B cell (primary cell): Measurements from ENCODE around the gene CHN1. TPM values are rescaled to one million over a fixed set of nuclear protein-coding genes. Genes with fewer than 3 reads are reported as not detected.

ENCODE experiments used
- ATAC-seq: fragments of 200-7000 bp; cut with Tn5 transposase; one replicate; pipeline ENCODE4 v1.10.0; 2021; ENCODE audit warnings: low read depth, mild to moderate bottlenecking, moderate number of reproducible peaks, moderate library complexity
- CTCF ChIA-PET: fragments of 350-600 bp; sonication (Branson Sonifier 250); formaldehyde crosslinking; loops from one replicate; lab custom pipeline; 2021; ENCODE audit warnings: antibody characterized with exemption, inconsistent platforms; lab: Charles Lee
- POLR2A ChIA-PET: fragments of 350-600 bp; sonication (Branson Sonifier 250); formaldehyde crosslinking; loops from one replicate; lab custom pipeline; 2021; ENCODE audit warnings: antibody characterized with exemption; lab: Charles Lee
- DNase-seq: peaks from one replicate; pipeline ENCODE4 v3.0.0; 2013
- H2AFZ ChIP-seq: 2 replicates; pipeline ENCODE4 v1.6.1; 2012; ENCODE audit warnings: mild to moderate bottlenecking, low read depth, low read length; ENCODE audit not compliant: insufficient read depth, poor library complexity, severe bottlenecking
- H3K27ac ChIP-seq, 2 donors: 1 replicate in 1 of 2; 2 replicates in 1 of 2; pipeline ENCODE4 v1.5.1; 2012 to 2013; ENCODE audit warnings: low read length in 2 of 2, mild to moderate bottlenecking in 2 of 2, moderate library complexity in 1 of 2
- H3K27me3 ChIP-seq, 4 experiments: fragments of 200-600 bp in 1 of 4; sonication (generic) in 1 of 4; replicated peaks in 1 of 4; 1 replicate in 2 of 4; 2 replicates in 2 of 4; pipeline versions ENCODE4 v1.6.1 to v1.7.0; 2013 to 2016; ENCODE audit warnings: low read length in 3 of 4, mild to moderate bottlenecking in 2 of 4, mixed read lengths in 1 of 4, moderate library complexity in 1 of 4; ENCODE audit not compliant: insufficient read depth in 4 of 4, control insufficient read depth in 3 of 4; ENCODE audit errors: control extremely low read depth in 1 of 4
- H3K36me3 ChIP-seq, 2 experiments: replicated peaks in 1 of 2; 1 replicate in 1 of 2; 2 replicates in 1 of 2; pipeline versions ENCODE4 v1.6.1 to v1.7.1; 2013; ENCODE audit warnings: low read length in 1 of 2; ENCODE audit not compliant: insufficient read depth in 2 of 2, control insufficient read depth in 1 of 2; ENCODE audit errors: control extremely low read depth in 1 of 2, extremely low read depth in 1 of 2
- H3K4me1 ChIP-seq, 2 donors: fragments of 200-600 bp in 1 of 2; sonication (generic) in 1 of 2; 1 replicate in 1 of 2; 2 replicates in 1 of 2; pipeline versions ENCODE4 v1.5.1 to v1.6.1; 2013 to 2017; ENCODE audit warnings: low read length in 2 of 2; ENCODE audit not compliant: control insufficient read depth in 2 of 2, insufficient read depth in 2 of 2
- H3K4me2 ChIP-seq: replicated peaks from 2 replicates; pipeline ENCODE3; 2012; ENCODE audit warnings: mild to moderate bottlenecking, low read depth, low read length; ENCODE audit not compliant: poor library complexity, severe bottlenecking
- H3K4me3 ChIP-seq, 5 experiments: fragments of 200-600 bp in 1 of 5; sonication (generic) in 1 of 5; 1 replicate in 3 of 5; 2 replicates in 2 of 5; pipeline versions ENCODE4 v1.5.1 to v1.7.0; 2011 to 2016; ENCODE audit warnings: low read length in 4 of 5, mild to moderate bottlenecking in 4 of 5, low read depth in 2 of 5, control low read depth in 1 of 5, moderate library complexity in 1 of 5; ENCODE audit not compliant: insufficient read depth in 1 of 5; ENCODE audit errors: control extremely low read depth in 1 of 5, extremely low read depth in 1 of 5
- H3K79me2 ChIP-seq: fragments of 200-600 bp; sonication (generic); one replicate; pipeline ENCODE4 v1.6.0; 2016; ENCODE audit warnings: low read length; ENCODE audit not compliant: control insufficient read depth, insufficient read depth
- H3K9ac ChIP-seq: fragments of 200-600 bp; sonication (generic); 2 replicates; pipeline ENCODE4 v1.6.1; 2017; ENCODE audit warnings: mild to moderate bottlenecking, low read length, moderate library complexity
- H3K9me3 ChIP-seq, 3 donors: one replicate each; pipeline versions ENCODE4 v1.6.1 to v1.7.1; 2013; ENCODE audit warnings: low read length in 2 of 3; ENCODE audit not compliant: control insufficient read depth in 2 of 3, insufficient read depth in 1 of 3; ENCODE audit errors: control extremely low read depth in 1 of 3
- H4K20me1 ChIP-seq: 2 replicates; pipeline ENCODE4 v1.6.0; 2012; ENCODE audit warnings: mild to moderate bottlenecking, low read length; ENCODE audit not compliant: insufficient read depth, control insufficient read depth, poor library complexity, severe bottlenecking
- H3K27ac Mint-ChIP-seq: one replicate; pipeline ENCODE4 v1.8.0; 2021; ENCODE audit warnings: mixed read lengths
- H3K27me3 Mint-ChIP-seq: one replicate; pipeline ENCODE4 v1.8.0; 2021; ENCODE audit warnings: mixed read lengths
- H3K4me1 Mint-ChIP-seq: one replicate; pipeline ENCODE4 v1.8.0; 2021; ENCODE audit warnings: mixed read lengths
- H3K4me3 Mint-ChIP-seq: one replicate; pipeline ENCODE4 v1.8.0; 2021; ENCODE audit warnings: mixed read lengths
- H3K9me3 Mint-ChIP-seq: one replicate; pipeline ENCODE4 v1.8.0; 2022; ENCODE audit warnings: mixed read lengths; ENCODE audit not compliant: insufficient read depth
- EZH2 ChIP-seq: IDR thresholded peaks from 2 replicates; pipeline ENCODE4 v1.6.1; 2012; ENCODE audit warnings: borderline replicate concordance, low read depth, mild to moderate bottlenecking, moderate library complexity, low read length; ENCODE audit not compliant: insufficient read depth, poor library complexity, severe bottlenecking
- WGBS: methylation state at CpG from one replicate; pipeline ENCODE4 v1.1.5; 2013; ENCODE audit warnings: missing lambda C conversion rate; ENCODE audit not compliant: insufficient coverage; 5-methylcytosine and 5-hydroxymethylcytosine counted together
- intact Hi-C: fragments of 100-400 bp; cut with micrococcal nuclease; formaldehyde crosslinking; loops from one replicate; pipeline ENCODE4 v1.10.0; 2022
- polyA plus RNA-seq: library from polyadenylated mRNA; depleted of rRNA; stranded (reverse); fragments of >200 nt; gene quantifications from 2 replicates; pipeline ENCODE4 v1.2.3, GENCODE V29; 2012
- total RNA-seq, 2 donors: library from RNA; stranded (reverse); fragments of 120-200 nt in 1 of 2; gene quantifications; 1 replicate in 1 of 2; 2 replicates in 1 of 2; pipeline versions ENCODE4 v1.2.3 to v1.2.4, GENCODE V29; 2013 to 2022
- TF ChIP-seq, protein P1 (sequence below): fragments of 200-600 bp; IDR thresholded peaks from one replicate; pipeline ENCODE4 v1.8.0; 2022; ENCODE audit warnings: antibody characterized with exemption, mild to moderate bottlenecking

CHN1 gene
- total and polyA plus RNA-seq, 2 donors (not counting 1 experiment from before 2014, with no cell fraction given), result 0.79 to 1.4 TPM

DNA sequence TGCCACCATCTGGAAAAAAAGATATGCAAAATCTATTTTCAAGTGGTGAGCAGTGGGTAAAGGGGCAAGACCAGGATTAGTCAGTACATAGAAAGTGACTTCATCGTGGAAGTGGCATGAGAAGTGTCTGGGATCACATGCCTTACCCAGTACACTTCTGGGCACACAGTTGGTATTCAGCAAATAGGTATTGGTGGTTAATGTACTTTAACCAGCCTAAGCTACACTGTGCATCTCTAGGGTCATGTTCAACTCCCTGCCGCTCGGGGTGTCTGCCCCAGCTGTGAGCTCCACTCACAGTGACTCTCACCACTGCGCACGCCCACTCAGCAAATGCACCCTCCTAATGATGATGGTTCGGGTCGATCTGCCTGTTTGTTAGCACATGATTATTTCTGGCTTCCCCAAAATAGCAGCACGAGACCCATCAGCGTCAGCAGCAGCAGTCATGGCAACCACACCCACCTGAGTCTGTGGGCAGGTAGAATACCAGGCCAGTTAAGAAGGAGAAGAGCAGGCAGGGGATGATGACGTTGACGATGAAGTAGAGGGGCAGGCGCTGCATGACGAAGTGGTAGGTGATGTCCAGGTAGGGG lies 252.0 kb downstream of the CHN1 start:
- TF ChIP-seq, protein P1, sequence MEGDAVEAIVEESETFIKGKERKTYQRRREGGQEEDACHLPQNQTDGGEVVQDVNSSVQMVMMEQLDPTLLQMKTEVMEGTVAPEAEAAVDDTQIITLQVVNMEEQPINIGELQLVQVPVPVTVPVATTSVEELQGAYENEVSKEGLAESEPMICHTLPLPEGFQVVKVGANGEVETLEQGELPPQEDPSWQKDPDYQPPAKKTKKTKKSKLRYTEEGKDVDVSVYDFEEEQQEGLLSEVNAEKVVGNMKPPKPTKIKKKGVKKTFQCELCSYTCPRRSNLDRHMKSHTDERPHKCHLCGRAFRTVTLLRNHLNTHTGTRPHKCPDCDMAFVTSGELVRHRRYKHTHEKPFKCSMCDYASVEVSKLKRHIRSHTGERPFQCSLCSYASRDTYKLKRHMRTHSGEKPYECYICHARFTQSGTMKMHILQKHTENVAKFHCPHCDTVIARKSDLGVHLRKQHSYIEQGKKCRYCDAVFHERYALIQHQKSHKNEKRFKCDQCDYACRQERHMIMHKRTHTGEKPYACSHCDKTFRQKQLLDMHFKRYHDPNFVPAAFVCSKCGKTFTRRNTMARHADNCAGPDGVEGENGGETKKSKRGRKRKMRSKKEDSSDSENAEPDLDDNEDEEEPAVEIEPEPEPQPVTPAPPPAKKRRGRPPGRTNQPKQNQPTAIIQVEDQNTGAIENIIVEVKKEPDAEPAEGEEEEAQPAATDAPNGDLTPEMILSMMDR, result no peak
- TF ChIP-seq EZH2, result no peak
- intact Hi-C loops, result loop anchor here (5.0 kb wide), 2 partner anchors 414 to 429 kb away; partner anchors contain the start of genes ATF2 and ATP5MC3
- peaks cover 44 to 49% of the 10 kb centered on the region in 2 donors for H3K4me1 ChIP-seq
- H3K36me3 ChIP-seq, result no peaks in the 10 kb centered on the region
- Mint-ChIP-seq H3K4me1 (peaks cover 47% of the 10 kb centered on the region), H3K4me3 (peak overlapping the region; percentile 73), H3K9me3 (no peaks in the 10 kb centered on the region), H3K27me3 (peaks cover 3% of the 10 kb centered on the region), H3K27ac (peak overlapping the region; percentile 92)
- ATAC-seq (peak; percentile 49), DNase-seq (peak; percentile 84)
- peak overlapping the region; percentile 16 for H3K9ac ChIP-seq
- no peaks in the 10 kb centered on the region for H3K9me3 ChIP-seq
- H4K20me1 ChIP-seq, result no peaks in the 10 kb centered on the region
- H3K27ac ChIP-seq, result peak overlapping the region; percentile 48 to 75
- H3K4me3 ChIP-seq, result peak overlapping the region in 2 of 5 experiments; percentile 12 to 15
- WGBS, result 71% methylated on average over 11 of the region's 13 CpGs
- H3K79me2 ChIP-seq, result no peaks in the 10 kb centered on the region
- ChIA-PET POLR2A (interaction anchor here (0.7 kb wide), 1 partner anchor 38 kb away, joined by 3 read pairs; no protein-coding TSS in a partner anchor), CTCF (interaction anchor here (0.7 to 1.0 kb wide), 3 partner anchors 19 to 1248 kb away, joined by 3 to 4 read pairs (median 3); no protein-coding TSS in a partner anchor)
- peak overlapping the region; percentile 3 for H2AFZ ChIP-seq
- H3K27me3 ChIP-seq, result peaks cover 0 to 10% (median 0%) of the 10 kb centered on the region in 4 experiments
- peak overlapping the region; percentile 49 for H3K4me2 ChIP-seq
